Measurements from ENCODE around the gene INTS11. TPM values are rescaled to one million over a fixed set of nuclear protein-coding genes. Genes with fewer than 3 reads are reported as not detected.

The INTS11 gene
- total and polyA plus RNA-seq, 2 donors (not counting 1 experiment from before 2014, with no cell fraction given), result 149 to 245 TPM

- no peak for TF ChIP-seq CTCF (IDR thresholded peaks at IDR 0.05)
- no peak overlapping the region for H3K4me3 ChIP-seq (ENCODE audit: control extremely low read depth in 1 of 5, extremely low read depth in 1 of 5, insufficient read depth in 1 of 5, low read depth in 2 of 5, low read length in 4 of 5)
- H3K27ac Mint-ChIP-seq, result no peak overlapping the region
- ATAC-seq (ENCODE audit: low read depth) (no peak), DNase-seq (no peak)
- H3K9ac ChIP-seq (ENCODE audit: low read length), result no peak overlapping the region
- H3K27ac ChIP-seq (ENCODE audit: low read length in 2 of 2), result no peak overlapping the region
- 96% methylated on average over 25 of the region's 26 CpGs for WGBS (ENCODE audit: insufficient coverage)
- no peak overlapping the region for H3K4me3 Mint-ChIP-seq
- intact Hi-C loops (cut with micrococcal nuclease), result no loop called here
- H3K9me3 Mint-ChIP-seq (ENCODE audit: insufficient read depth), result no peaks in the 10 kb centered on the region
- no peaks in the 10 kb centered on the region for H4K20me1 ChIP-seq (ENCODE audit: control insufficient read depth, insufficient read depth, low read length, poor library complexity, severe bottlenecking)
- H3K9me3 ChIP-seq (ENCODE audit: control extremely low read depth in 1 of 3, control insufficient read depth in 2 of 3, insufficient read depth in 1 of 3, low read length in 2 of 3), result peaks cover 0 to 7% (median 0%) of the 10 kb centered on the region in 3 donors
- H3K27me3 ChIP-seq (replicated peaks in 1 of 4; ENCODE audit: control extremely low read depth in 1 of 4, control insufficient read depth in 3 of 4, insufficient read depth in 4 of 4, low read length in 3 of 4), result no peaks in the 10 kb centered on the region
- H3K36me3 ChIP-seq (replicated peaks in 1 of 2; ENCODE audit: control extremely low read depth in 1 of 2, control insufficient read depth in 1 of 2, extremely low read depth in 1 of 2, insufficient read depth in 2 of 2, low read length in 1 of 2), result peaks cover 0 to 12% of the 10 kb centered on the region in 2 experiments
- no peak overlapping the region for H3K4me2 ChIP-seq (replicated peaks; ENCODE audit: low read depth, low read length, poor library complexity, severe bottlenecking)
- CTCF ChIA-PET, result no interaction called here
- no peaks in the 10 kb centered on the region for H3K27me3 Mint-ChIP-seq
- no peak overlapping the region for H2AFZ ChIP-seq (ENCODE audit: insufficient read depth, low read depth, low read length, poor library complexity, severe bottlenecking)
- no peaks in the 10 kb centered on the region for H3K79me2 ChIP-seq (ENCODE audit: control insufficient read depth, insufficient read depth, low read length)
- H3K4me1 Mint-ChIP-seq, result peaks cover 2% of the 10 kb centered on the region
- peaks cover 0 to 2% of the 10 kb centered on the region in 2 donors for H3K4me1 ChIP-seq (ENCODE audit: control insufficient read depth in 2 of 2, insufficient read depth in 2 of 2, low read length in 2 of 2)
- POLR2A ChIA-PET, result no interaction called here
Measured at GRCh38 chr1:1336446-1336845, 12.0 kb upstream of the INTS11 start.

GRCh38 chr1:1335792-1336248 is 11.4 kb upstream of the INTS11 start:
- H3K9ac ChIP-seq (ENCODE audit: low read length), result no peak overlapping the region
- ChIA-PET POLR2A (no interaction called here), CTCF (no interaction called here)
- H4K20me1 ChIP-seq (ENCODE audit: control insufficient read depth, insufficient read depth, low read length, poor library complexity, severe bottlenecking), result no peaks in the 10 kb centered on the region
- Mint-ChIP-seq H3K27me3 (no peaks in the 10 kb centered on the region), H3K4me3 (no peak overlapping the region), H3K9me3 (ENCODE audit: insufficient read depth) (no peaks in the 10 kb centered on the region), H3K4me1 (peaks cover 2% of the 10 kb centered on the region), H3K27ac (no peak overlapping the region)
- no peak overlapping the region for H3K4me3 ChIP-seq (ENCODE audit: control extremely low read depth in 1 of 5, extremely low read depth in 1 of 5, insufficient read depth in 1 of 5, low read depth in 2 of 5, low read length in 4 of 5)
- 93% methylated on average over 19 of the region's 21 CpGs for WGBS (ENCODE audit: insufficient coverage)
- intact Hi-C loops (cut with micrococcal nuclease), result no loop called here
- DNase-seq (no peak), ATAC-seq (ENCODE audit: low read depth) (no peak)
- TF ChIP-seq CTCF (IDR thresholded peaks at IDR 0.05), result no peak
- TF ChIP-seq EZH2 (IDR thresholded peaks at IDR 0.05; ENCODE audit: borderline replicate concordance, insufficient read depth, low read depth, low read length, poor library complexity, severe bottlenecking), result no peak
- no peak overlapping the region for H2AFZ ChIP-seq (ENCODE audit: insufficient read depth, low read depth, low read length, poor library complexity, severe bottlenecking)
- H3K36me3 ChIP-seq (replicated peaks in 1 of 2; ENCODE audit: control extremely low read depth in 1 of 2, control insufficient read depth in 1 of 2, extremely low read depth in 1 of 2, insufficient read depth in 2 of 2, low read length in 1 of 2), result peaks cover 0 to 12% of the 10 kb centered on the region in 2 experiments
- no peaks in the 10 kb centered on the region for H3K79me2 ChIP-seq (ENCODE audit: control insufficient read depth, insufficient read depth, low read length)
- peaks cover 0 to 7% (median 0%) of the 10 kb centered on the region in 3 donors for H3K9me3 ChIP-seq (ENCODE audit: control extremely low read depth in 1 of 3, control insufficient read depth in 2 of 3, insufficient read depth in 1 of 3, low read length in 2 of 3)
- H3K27me3 ChIP-seq (replicated peaks in 1 of 4; ENCODE audit: control extremely low read depth in 1 of 4, control insufficient read depth in 3 of 4, insufficient read depth in 4 of 4, low read length in 3 of 4), result no peaks in the 10 kb centered on the region
- H3K4me2 ChIP-seq (replicated peaks; ENCODE audit: low read depth, low read length, poor library complexity, severe bottlenecking), result no peak overlapping the region
- H3K4me1 ChIP-seq (ENCODE audit: control insufficient read depth in 2 of 2, insufficient read depth in 2 of 2, low read length in 2 of 2), result peaks cover 0 to 8% of the 10 kb centered on the region in 2 donors
- no peak overlapping the region for H3K27ac ChIP-seq (ENCODE audit: low read length in 2 of 2)
